Heart left ventricle (tissue), 16 donors: ENCODE measurements around the gene ZNF280D. TPM values are rescaled to one million over a fixed set of nuclear protein-coding genes. Genes with fewer than 3 reads are reported as not detected.

Source experiments
- ATAC-seq, 4 donors: fragments of 200-7000 bp; cut with Tn5 transposase; one replicate each; pipeline ENCODE4 v1.9.1; 2020 to 2022; ENCODE audit warnings: moderate library complexity in 4 of 4, mild to moderate bottlenecking in 3 of 4, moderate number of reproducible peaks in 1 of 4
- DNase-seq, 5 donors: peaks; one replicate each; pipeline ENCODE4 v3.0.0-alpha.2; 2020
- H3K27ac ChIP-seq, 12 donors: fragments of 200-600 bp; sonication (generic) in 4 of 12; one replicate each; pipeline versions ENCODE4 v1.5.0 to v1.8.0; 2016 to 2022; ENCODE audit warnings: mild to moderate bottlenecking in 2 of 12
- H3K27me3 ChIP-seq, 9 donors: fragments of 200-600 bp; sonication (generic) in 2 of 9; one replicate each; pipeline versions ENCODE4 v1.5.1 to v1.8.0; 2016 to 2022; ENCODE audit warnings: mild to moderate bottlenecking in 3 of 9
- H3K36me3 ChIP-seq, 9 donors: fragments of 200-600 bp; sonication (generic) in 2 of 9; one replicate each; pipeline versions ENCODE4 v1.5.0 to v1.8.0; 2018 to 2022; ENCODE audit warnings: mild to moderate bottlenecking in 2 of 9
- H3K4me1 ChIP-seq, 12 donors: fragments of 200-600 bp; sonication (generic) in 4 of 12; one replicate each; pipeline versions ENCODE4 v1.5.0 to v1.8.0; 2016 to 2022; ENCODE audit warnings: mild to moderate bottlenecking in 3 of 12
- H3K4me3 ChIP-seq, 12 donors: fragments of 200-600 bp; sonication (generic) in 4 of 12; one replicate each; pipeline versions ENCODE4 v1.5.0 to v1.8.0; 2017 to 2022; ENCODE audit warnings: mild to moderate bottlenecking in 9 of 12, moderate library complexity in 4 of 12
- H3K9me3 ChIP-seq, 12 donors: fragments of 200-600 bp; sonication (generic) in 4 of 12; one replicate each; pipeline versions ENCODE4 v1.5.0 to v1.8.0; 2016 to 2022; ENCODE audit warnings: mild to moderate bottlenecking in 1 of 12
- CTCF ChIP-seq, 12 donors: fragments of 200-600 bp; sonication (generic) in 4 of 12; IDR thresholded peaks; one replicate each; pipeline versions ENCODE4 v1.5.0 to v1.8.0; 2018 to 2022; ENCODE audit warnings: antibody characterized with exemption in 12 of 12, mild to moderate bottlenecking in 5 of 12
- POLR2A ChIP-seq, 2 donors: fragments of 450-650 bp; IDR thresholded peaks; one replicate each; pipeline ENCODE4 v1.6.1; 2017; ENCODE audit warnings: antibody characterized with exemption in 2 of 2, mild to moderate bottlenecking in 2 of 2, moderate library complexity in 2 of 2
- WGBS, 4 donors: extraction: QIAGEN DNeasy Blood & Tissue Kit in 2 of 4; methylation state at CpG; one replicate each; pipeline versions ENCODE4 v1.1.5 to v1.1.7; 2013 to 2018; 5-methylcytosine and 5-hydroxymethylcytosine counted together
- intact Hi-C, 10 donors: fragments of 100-400 bp; cut with DNase I; formaldehyde crosslinking; loops; one replicate each; pipeline versions ENCODE4 v1.11.1 to v1.14.2; 2022
- polyA plus RNA-seq, 2 donors: library from polyadenylated mRNA; stranded (reverse); fragments of 200-250 nt; gene quantifications; one replicate each; pipeline ENCODE4 v1.2.3, GENCODE V29; 2013
- total RNA-seq, 9 donors: library from RNA; depleted of rRNA in 2 of 9; stranded (reverse); fragments of >200 nt in 2 of 9; fragmentation: NEBNext Ultra II Directional in 3 of 9; extraction: Animal tissue kit (Norgen Biotek cat#: 25700) in 3 of 9; gene quantifications; one replicate each; pipeline versions ENCODE4 v1.1.0 to v1.2.4, GENCODE V29; 2016 to 2023
- donor health status: ischemic (EF 13 %, LVEDD 7.1; RV severe dilation, severe dysfunction).
- donor health status: healthy with polysubstance abuse.
- donor health status: DM: no; HTN: yes; CAD: no.
- donor health status: DM: no; HTN: no; CAD: no.
- donor health status: ischemic (EF 25% LVEDD 6.9; RV normal size, moderate dysfunction).
- donor health status: ischemic (EF 25% LVEDD 5.7; RV mildly dilated, moderate dysfunction).
- donor health status: healthy.
- donor health status: DM: yes; HTN: yes; CAD: no.
- donor health status: ischemic (EF 35%, LVEDD 5.7; RV mildly dilated, moderate dysfunction).
- donor health status: nonischemic (EF 11% LVEDD 7.7; RV severe dilation, severe dysfunction).
- donor health status: DM: yes; HTN: yes; CAD: no.
- donor health status: PGD.
- donor health status: ischemic (EF 29% LVEDD 5.4; RV normal size, mild dysfunction).
- donor health status: nonischemic (EF 23%, LVEDD 6.1; RV moderate dilation, normal function).

The ZNF280D gene
- total and polyA plus RNA-seq, 11 donors: 7.0 to 32.8 (median 23.4) TPM

GRCh38 chr15:56678571-56678970 is 54.7 kb downstream of the ZNF280D start:
- ATAC-seq (no peak), DNase-seq (no peak)
- WGBS, 4 donors: 93 to 97% (median 95%) methylated on average over 4 of the region's 4 CpGs
- H3K4me3 ChIP-seq: no peak overlapping the region
- no peak overlapping the region for H3K27ac ChIP-seq
- TF ChIP-seq CTCF (IDR thresholded peaks at IDR 0.05): no peak
- TF ChIP-seq POLR2A (IDR thresholded peaks at IDR 0.05): no peak
- intact Hi-C loops: no loop called here
- H3K27me3 ChIP-seq: no peaks in the 10 kb centered on the region
- peaks cover 0 to 10% (median 1%) of the 10 kb centered on the region in 12 donors for H3K4me1 ChIP-seq
- peaks cover 0 to 68% (median 44%) of the 10 kb centered on the region in 9 donors for H3K36me3 ChIP-seq
- no peaks in the 10 kb centered on the region for H3K9me3 ChIP-seq

GRCh38 chr15:56677271-56677670 is 56.0 kb downstream of the ZNF280D start:
- 95 to 100% (median 97%) methylated on average over 1 of the region's 1 CpG for WGBS, 4 donors
- H3K4me1 ChIP-seq: peaks cover 0 to 10% (median 0%) of the 10 kb centered on the region in 12 donors
- intact Hi-C loops: no loop called here
- H3K27me3 ChIP-seq: no peaks in the 10 kb centered on the region
- no peaks in the 10 kb centered on the region for H3K9me3 ChIP-seq
- TF ChIP-seq CTCF (IDR thresholded peaks at IDR 0.05): no peak
- TF ChIP-seq POLR2A (IDR thresholded peaks at IDR 0.05): no peak
- H3K36me3 ChIP-seq: peaks cover 0 to 74% (median 49%) of the 10 kb centered on the region in 9 donors
- ATAC-seq (no peak), DNase-seq (no peak)
- no peak overlapping the region for H3K27ac ChIP-seq
- H3K4me3 ChIP-seq: no peak overlapping the region

GRCh38 chr15:56675930-56676329 is 57.4 kb downstream of the ZNF280D start:
- intact Hi-C loops: no loop called here
- WGBS, 4 donors: 40 to 55% (median 49%) methylated on average over 1 of the region's 1 CpG
- Histone ChIP-seq H3K9me3 (no peaks in the 10 kb centered on the region), H3K27me3 (no peaks in the 10 kb centered on the region), H3K36me3 (peaks cover 0 to 76% (median 56%) of the 10 kb centered on the region in 9 donors), H3K27ac (no peak overlapping the region), H3K4me1 (peaks cover 0 to 10% (median 0%) of the 10 kb centered on the region in 12 donors), H3K4me3 (no peak overlapping the region)
- DNase-seq (no peak), ATAC-seq (peak in 1 of 4 donors; percentile 45)
- no peak for TF ChIP-seq POLR2A (IDR thresholded peaks at IDR 0.05)
- TF ChIP-seq CTCF (IDR thresholded peaks at IDR 0.05): no peak

- Histone ChIP-seq H3K9me3 (no peaks in the 10 kb centered on the region), H3K36me3 (peaks cover 0 to 74% (median 53%) of the 10 kb centered on the region in 9 donors), H3K4me1 (peaks cover 0 to 10% (median 0%) of the 10 kb centered on the region in 12 donors), H3K27ac (no peak overlapping the region), H3K4me3 (no peak overlapping the region), H3K27me3 (no peaks in the 10 kb centered on the region)
- DNase-seq (no peak), ATAC-seq (no peak)
- no peak for TF ChIP-seq CTCF (IDR thresholded peaks at IDR 0.05)
- TF ChIP-seq POLR2A (IDR thresholded peaks at IDR 0.05): no peak
- intact Hi-C loops: no loop called here
Observed at GRCh38 chr15:56674857-56675256, 58.5 kb downstream of the ZNF280D start.
